Left ventricle myocardium inferior (tissue), 1 donor: ENCODE results near the gene CDC14A. TPM values are rescaled to one million over a fixed set of nuclear protein-coding genes. Genes with fewer than 3 reads are reported as not detected.

ENCODE experiments used
- DNase-seq: peaks from one replicate; pipeline ENCODE4 v3.0.0-alpha.2; 2020
- H3K27ac ChIP-seq: fragments of 200-600 bp; replicated peaks from 2 replicates; pipeline ENCODE4 v1.8.0; 2021
- H3K27me3 ChIP-seq: fragments of 200-600 bp; 2 replicates; pipeline ENCODE4 v1.8.0; 2021; ENCODE audit warnings: low read depth
- H3K36me3 ChIP-seq: fragments of 200-600 bp; 2 replicates; pipeline ENCODE4 v1.8.0; 2021
- H3K4me1 ChIP-seq: fragments of 200-600 bp; 2 replicates; pipeline ENCODE4 v1.8.0; 2021
- H3K4me3 ChIP-seq: fragments of 200-600 bp; 2 replicates; pipeline ENCODE4 v1.8.0; 2021; ENCODE audit warnings: mild to moderate bottlenecking, moderate library complexity
- H3K9me3 ChIP-seq: fragments of 200-600 bp; replicated peaks from 2 replicates; pipeline ENCODE4 v1.8.0; 2021
- intact Hi-C: fragments of 100-400 bp; cut with micrococcal nuclease; formaldehyde crosslinking; loops from one replicate; pipeline ENCODE4 v1.11.0; 2022
- total RNA-seq: library from RNA; stranded (reverse); fragmentation: NEBNext Ultra II Directional; extraction: Animal tissue kit (Norgen Biotek cat#: 25700); gene quantifications from one replicate; pipeline ENCODE4 v1.2.1, GENCODE V29; 2021
- TF ChIP-seq, protein P1 (sequence below): fragments of 200-600 bp; IDR thresholded peaks from 2 replicates; pipeline ENCODE4 v1.8.0; 2021; ENCODE audit warnings: antibody characterized with exemption, mild to moderate bottlenecking, borderline replicate concordance
- donor health status: DM: no; HTN: yes; CAD: no; lungs with severe emphysema.

CDC14A gene
- total RNA-seq, 1 donor from 2014 or later = 2.4 TPM

DNA sequence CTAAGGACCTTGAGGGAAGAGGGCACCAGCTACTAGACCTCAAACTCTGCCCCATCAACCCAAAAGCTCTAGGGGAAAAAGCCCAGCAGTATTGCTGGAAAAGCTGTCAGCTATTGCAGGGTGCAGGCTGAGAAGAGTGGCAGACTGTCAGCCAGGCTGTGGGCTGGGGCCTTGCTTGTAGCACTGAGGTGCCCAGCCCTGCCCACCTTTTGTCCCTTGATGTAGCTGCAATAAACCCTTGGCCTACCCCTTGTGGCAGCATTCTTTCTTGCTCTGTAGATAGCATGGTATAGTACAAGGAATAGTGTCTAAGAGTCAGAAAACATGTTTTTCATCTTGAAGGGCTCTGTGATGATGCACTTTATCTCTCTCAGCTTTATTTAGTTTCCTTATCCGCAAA lies 39.4 kb downstream of the CDC14A start:
- Histone ChIP-seq H3K9me3 (no peaks in the 10 kb centered on the region), H3K27ac (no peak overlapping the region), H3K4me1 (peaks cover 35% of the 10 kb centered on the region), H3K27me3 (no peaks in the 10 kb centered on the region), H3K4me3 (no peak overlapping the region), H3K36me3 (no peaks in the 10 kb centered on the region)
- TF ChIP-seq, protein P1, sequence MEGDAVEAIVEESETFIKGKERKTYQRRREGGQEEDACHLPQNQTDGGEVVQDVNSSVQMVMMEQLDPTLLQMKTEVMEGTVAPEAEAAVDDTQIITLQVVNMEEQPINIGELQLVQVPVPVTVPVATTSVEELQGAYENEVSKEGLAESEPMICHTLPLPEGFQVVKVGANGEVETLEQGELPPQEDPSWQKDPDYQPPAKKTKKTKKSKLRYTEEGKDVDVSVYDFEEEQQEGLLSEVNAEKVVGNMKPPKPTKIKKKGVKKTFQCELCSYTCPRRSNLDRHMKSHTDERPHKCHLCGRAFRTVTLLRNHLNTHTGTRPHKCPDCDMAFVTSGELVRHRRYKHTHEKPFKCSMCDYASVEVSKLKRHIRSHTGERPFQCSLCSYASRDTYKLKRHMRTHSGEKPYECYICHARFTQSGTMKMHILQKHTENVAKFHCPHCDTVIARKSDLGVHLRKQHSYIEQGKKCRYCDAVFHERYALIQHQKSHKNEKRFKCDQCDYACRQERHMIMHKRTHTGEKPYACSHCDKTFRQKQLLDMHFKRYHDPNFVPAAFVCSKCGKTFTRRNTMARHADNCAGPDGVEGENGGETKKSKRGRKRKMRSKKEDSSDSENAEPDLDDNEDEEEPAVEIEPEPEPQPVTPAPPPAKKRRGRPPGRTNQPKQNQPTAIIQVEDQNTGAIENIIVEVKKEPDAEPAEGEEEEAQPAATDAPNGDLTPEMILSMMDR = no peak
- intact Hi-C loops = no loop called here
- no peak for DNase-seq

GRCh38 chr1:100392756-100393155 lies 40.5 kb downstream of the CDC14A start:
- Histone ChIP-seq H3K27ac (no peak overlapping the region), H3K4me3 (no peak overlapping the region), H3K27me3 (no peaks in the 10 kb centered on the region), H3K36me3 (no peaks in the 10 kb centered on the region), H3K9me3 (no peaks in the 10 kb centered on the region), H3K4me1 (peaks cover 25% of the 10 kb centered on the region)
- TF ChIP-seq, protein P1 = no peak
- no peak for DNase-seq
- intact Hi-C loops = no loop called here

DNA sequence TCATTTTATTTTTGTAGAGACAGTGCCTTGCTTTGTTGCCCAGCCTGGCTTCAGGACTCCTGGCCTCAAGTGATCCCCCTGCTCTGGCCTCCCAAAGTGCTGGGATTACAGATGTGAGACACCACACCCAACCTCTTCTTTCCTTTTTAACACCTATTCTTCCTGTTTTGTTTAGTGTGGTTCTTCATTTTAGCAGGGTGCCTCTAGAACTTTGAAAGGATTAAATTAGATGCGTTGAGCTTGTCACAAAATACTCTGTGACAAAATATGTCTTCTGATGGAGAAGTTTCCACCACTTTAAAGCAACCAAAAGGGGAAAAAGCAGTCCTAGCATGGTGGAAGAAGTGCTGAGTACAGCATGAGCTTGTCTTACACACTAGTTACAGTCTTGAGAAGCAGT lies 42.0 kb downstream of the CDC14A start:
- DNase-seq = no peak
- no peak overlapping the region for H3K4me3 ChIP-seq
- intact Hi-C loops = no loop called here
- peak overlapping the region; percentile 17 for H3K27ac ChIP-seq
- TF ChIP-seq, protein P1 = no peak
- no peaks in the 10 kb centered on the region for H3K36me3 ChIP-seq
- H3K27me3 ChIP-seq = no peaks in the 10 kb centered on the region
- peaks cover 16% of the 10 kb centered on the region for H3K4me1 ChIP-seq
- no peaks in the 10 kb centered on the region for H3K9me3 ChIP-seq

DNA sequence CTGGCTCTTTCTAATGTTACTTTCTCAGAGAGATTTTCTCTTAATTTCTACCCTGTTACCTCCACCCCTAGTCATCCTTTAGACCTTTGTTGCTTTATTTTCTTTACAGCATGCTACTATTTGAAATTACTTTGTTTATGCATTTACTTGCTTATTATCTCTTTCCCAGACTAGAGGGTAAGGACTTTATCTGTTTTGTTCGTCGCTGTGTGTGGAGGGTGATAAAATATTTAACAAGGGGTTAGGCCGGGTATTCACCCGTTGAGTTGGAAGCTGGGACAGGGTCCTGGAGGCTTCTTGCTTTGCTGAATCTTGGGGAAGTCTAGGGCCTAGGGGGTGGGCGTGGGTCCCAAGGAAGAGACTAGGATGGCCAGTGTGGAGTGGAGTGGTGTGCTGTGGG lies 43.6 kb downstream of the CDC14A start:
- DNase-seq = no peak
- no peaks in the 10 kb centered on the region for H3K9me3 ChIP-seq
- no peaks in the 10 kb centered on the region for H3K36me3 ChIP-seq
- intact Hi-C loops = no loop called here
- TF ChIP-seq, protein P1 = no peak
- H3K27ac ChIP-seq = no peak overlapping the region
- H3K4me3 ChIP-seq = no peak overlapping the region
- no peaks in the 10 kb centered on the region for H3K27me3 ChIP-seq
- H3K4me1 ChIP-seq = peaks cover 29% of the 10 kb centered on the region

DNA sequence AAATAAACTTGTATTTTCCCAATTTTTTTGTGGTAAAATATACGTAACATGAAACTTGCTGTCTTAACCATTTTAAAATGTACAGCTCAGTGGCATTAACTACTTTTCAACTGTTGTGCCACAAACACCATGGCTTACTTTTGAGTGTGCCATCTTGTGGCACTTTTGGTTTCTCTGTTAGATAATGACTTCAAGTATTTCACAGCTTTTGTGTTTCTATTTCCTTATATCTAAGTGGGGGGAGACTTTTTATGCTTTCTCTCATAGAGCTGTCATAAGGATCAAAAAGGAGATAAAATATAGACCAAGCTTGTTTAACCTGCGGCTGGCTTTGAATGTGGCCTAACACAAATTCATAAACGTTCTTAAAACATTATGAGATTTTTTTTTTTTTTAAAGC lies 44.3 kb downstream of the CDC14A start:
- Histone ChIP-seq H3K4me3 (no peak overlapping the region), H3K27me3 (no peaks in the 10 kb centered on the region), H3K9me3 (no peaks in the 10 kb centered on the region), H3K36me3 (no peaks in the 10 kb centered on the region), H3K4me1 (peaks cover 34% of the 10 kb centered on the region), H3K27ac (no peak overlapping the region)
- intact Hi-C loops = no loop called here
- no peak for DNase-seq
- TF ChIP-seq, protein P1 = no peak

- DNase-seq = no peak
- no peaks in the 10 kb centered on the region for H3K9me3 ChIP-seq
- H3K27me3 ChIP-seq = no peaks in the 10 kb centered on the region
- peak overlapping the region; percentile 35 for H3K27ac ChIP-seq
- peaks cover 31% of the 10 kb centered on the region for H3K4me1 ChIP-seq
- peaks cover 3% of the 10 kb centered on the region for H3K36me3 ChIP-seq
- TF ChIP-seq, protein P1 = no peak
- no peak overlapping the region for H3K4me3 ChIP-seq
- intact Hi-C loops = no loop called here
Observed at GRCh38 chr1:100397681-100398080, 45.4 kb downstream of the CDC14A start.
